Mesothelial cell of epicardium (in vitro differentiated cells): ENCODE data around the gene THSD7A. TPM values are rescaled to one million over a fixed set of nuclear protein-coding genes. Genes with fewer than 3 reads are reported as not detected.

Experiments used
- DNase-seq, 2 experiments: peaks; one replicate each; pipeline ENCODE4 v3.0.0; 2021; ENCODE audit warnings: low spot score in 2 of 2; ENCODE audit not compliant: unreplicated experiment in 2 of 2
- H3K27ac Mint-ChIP-seq: 2 replicates; pipeline ENCODE4 v1.8.0; 2021; ENCODE audit warnings: mixed read lengths
- H3K27me3 Mint-ChIP-seq: 2 replicates; pipeline ENCODE4 v1.8.0; 2021; ENCODE audit warnings: low read depth, mixed read lengths
- H3K36me3 Mint-ChIP-seq: 2 replicates; pipeline ENCODE4 v1.8.0; 2021; ENCODE audit warnings: mixed read lengths
- H3K4me1 Mint-ChIP-seq: 2 replicates; pipeline ENCODE4 v1.8.0; 2021; ENCODE audit warnings: mixed read lengths
- H3K4me3 Mint-ChIP-seq: 2 replicates; pipeline ENCODE4 v1.8.0; 2021; ENCODE audit warnings: mild to moderate bottlenecking, moderate library complexity, mixed read lengths
- H3K9me3 Mint-ChIP-seq: 2 replicates; pipeline ENCODE4 v1.8.0; 2021; ENCODE audit warnings: mixed read lengths
- CTCF ChIP-seq: fragments of 200-600 bp; sonication (generic); IDR thresholded peaks from one replicate; pipeline ENCODE4 v1.5.0; 2021; ENCODE audit warnings: antibody characterized with exemption; ENCODE audit not compliant: unreplicated experiment
- total RNA-seq: library from RNA; stranded (reverse); gene quantifications from 3 replicates; pipeline ENCODE4 v1.2.1, GENCODE V29; 2021

THSD7A gene
- total RNA-seq, 1 donor from 2014 or later, result 13.4 TPM

- H3K4me3 Mint-ChIP-seq, result no peak overlapping the region
- H3K36me3 Mint-ChIP-seq, result no peaks in the 10 kb centered on the region
- peaks cover 9% of the 10 kb centered on the region for H3K4me1 Mint-ChIP-seq
- DNase-seq, result no peak
- H3K27me3 Mint-ChIP-seq, result no peaks in the 10 kb centered on the region
- no peaks in the 10 kb centered on the region for H3K9me3 Mint-ChIP-seq
- no peak overlapping the region for H3K27ac Mint-ChIP-seq
- no peak for TF ChIP-seq CTCF
Observed at GRCh38 chr7:11609096-11609670, 222.8 kb downstream of the THSD7A start.

GRCh38 chr7:11607686-11608085 lies 224.3 kb downstream of the THSD7A start:
- Mint-ChIP-seq H3K4me1 (peaks cover 9% of the 10 kb centered on the region), H3K36me3 (no peaks in the 10 kb centered on the region), H3K9me3 (no peaks in the 10 kb centered on the region), H3K27ac (no peak overlapping the region), H3K27me3 (no peaks in the 10 kb centered on the region), H3K4me3 (no peak overlapping the region)
- no peak for DNase-seq
- no peak for TF ChIP-seq CTCF

DNA sequence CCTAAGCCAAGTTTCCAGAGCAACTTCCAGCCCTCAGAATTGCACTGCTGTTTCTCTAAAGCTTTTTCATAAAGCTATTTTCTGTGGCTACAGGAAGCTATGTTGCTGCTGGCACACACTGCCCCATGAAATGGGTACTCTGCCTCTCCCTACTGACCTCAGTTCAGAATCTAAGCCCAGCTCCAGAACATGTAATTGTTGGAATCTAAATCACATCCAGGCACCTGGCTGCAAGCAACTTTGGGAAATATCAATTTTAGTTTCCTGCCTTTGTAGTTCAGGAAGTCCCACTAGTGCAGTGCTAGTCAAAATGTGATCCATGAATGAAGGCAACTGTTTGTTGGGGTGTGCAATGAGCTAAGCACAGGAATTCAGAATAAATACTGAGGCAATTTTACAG lies 226.2 kb downstream of the THSD7A start:
- DNase-seq, result no peak
- no peak overlapping the region for H3K27ac Mint-ChIP-seq
- no peaks in the 10 kb centered on the region for H3K27me3 Mint-ChIP-seq
- peaks cover 9% of the 10 kb centered on the region for H3K4me1 Mint-ChIP-seq
- H3K9me3 Mint-ChIP-seq, result peaks cover 5% of the 10 kb centered on the region
- TF ChIP-seq CTCF, result no peak
- H3K36me3 Mint-ChIP-seq, result peaks cover 4% of the 10 kb centered on the region
- H3K4me3 Mint-ChIP-seq, result no peak overlapping the region

DNA sequence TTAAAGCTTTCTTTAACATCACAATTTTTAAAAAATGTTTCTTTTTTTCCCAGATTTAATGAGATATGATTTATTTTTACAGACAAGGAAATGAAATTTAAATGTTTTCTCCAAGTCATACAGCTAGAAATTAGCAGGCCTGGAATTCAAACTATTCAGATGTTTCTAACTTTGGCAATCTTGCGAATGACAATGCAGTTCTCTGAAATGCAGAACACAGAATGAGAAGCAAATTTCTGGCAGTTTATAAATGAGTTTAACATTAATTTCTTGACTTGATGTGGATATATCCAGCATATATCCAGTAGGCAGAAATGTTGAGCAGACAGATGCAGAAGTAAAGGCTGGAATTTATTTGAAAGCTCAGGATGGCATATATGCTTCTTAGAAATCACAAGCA lies 227.5 kb downstream of the THSD7A start:
- no peak for DNase-seq
- Mint-ChIP-seq H3K9me3 (peaks cover 5% of the 10 kb centered on the region), H3K4me3 (no peak overlapping the region), H3K27me3 (no peaks in the 10 kb centered on the region), H3K36me3 (peaks cover 6% of the 10 kb centered on the region), H3K4me1 (peaks cover 9% of the 10 kb centered on the region), H3K27ac (peak overlapping the region; percentile 68)
- no peak for TF ChIP-seq CTCF

DNA sequence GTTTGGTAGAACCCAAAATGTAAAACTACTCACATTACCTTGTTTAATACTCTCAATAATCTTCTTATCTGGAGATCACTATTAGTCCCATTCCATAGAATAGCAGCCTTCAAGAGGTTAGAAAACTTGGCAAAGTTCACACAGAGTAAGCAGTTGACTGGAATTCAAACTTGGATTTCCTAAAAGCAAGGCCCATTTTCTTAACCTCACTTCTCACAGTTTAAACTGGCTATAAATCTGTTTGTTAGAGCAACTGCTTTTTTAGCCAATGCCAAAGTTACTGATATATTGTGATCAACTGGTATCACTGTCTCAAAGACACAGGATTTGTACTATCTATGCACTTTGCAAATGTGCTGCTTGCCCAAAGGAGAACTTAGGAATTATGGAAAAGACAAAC lies 230.2 kb downstream of the THSD7A start:
- Mint-ChIP-seq H3K36me3 (peaks cover 6% of the 10 kb centered on the region), H3K27me3 (no peaks in the 10 kb centered on the region), H3K4me3 (no peak overlapping the region), H3K4me1 (peaks cover 9% of the 10 kb centered on the region), H3K9me3 (peaks cover 13% of the 10 kb centered on the region), H3K27ac (no peak overlapping the region)
- no peak for TF ChIP-seq CTCF
- DNase-seq, result no peak

- H3K4me3 Mint-ChIP-seq, result no peak overlapping the region
Observed at GRCh38 chr7:11593322-11593721, 238.7 kb downstream of the THSD7A start.

More at GRCh38 chr7:11593322-11593721, 238.7 kb downstream of the THSD7A start:
- H3K27ac Mint-ChIP-seq, result no peak overlapping the region
- no peak for DNase-seq
- peaks cover 8% of the 10 kb centered on the region for H3K9me3 Mint-ChIP-seq
- no peak for TF ChIP-seq CTCF
- no peaks in the 10 kb centered on the region for H3K27me3 Mint-ChIP-seq
- H3K4me1 Mint-ChIP-seq, result peaks cover 3% of the 10 kb centered on the region
- H3K36me3 Mint-ChIP-seq, result peaks cover 3% of the 10 kb centered on the region
